HG02870 (cell line): ENCODE measurements around the gene GABBR2.

ENCODE experiments used
- ATAC-seq: cut with Tn5 transposase; IDR thresholded peaks from one replicate; pipeline ENCODE4 v1.9.1; 2021; ENCODE audit warnings: mild to moderate bottlenecking, moderate library complexity; ENCODE audit not compliant: unreplicated experiment

GABBR2 gene

DNA sequence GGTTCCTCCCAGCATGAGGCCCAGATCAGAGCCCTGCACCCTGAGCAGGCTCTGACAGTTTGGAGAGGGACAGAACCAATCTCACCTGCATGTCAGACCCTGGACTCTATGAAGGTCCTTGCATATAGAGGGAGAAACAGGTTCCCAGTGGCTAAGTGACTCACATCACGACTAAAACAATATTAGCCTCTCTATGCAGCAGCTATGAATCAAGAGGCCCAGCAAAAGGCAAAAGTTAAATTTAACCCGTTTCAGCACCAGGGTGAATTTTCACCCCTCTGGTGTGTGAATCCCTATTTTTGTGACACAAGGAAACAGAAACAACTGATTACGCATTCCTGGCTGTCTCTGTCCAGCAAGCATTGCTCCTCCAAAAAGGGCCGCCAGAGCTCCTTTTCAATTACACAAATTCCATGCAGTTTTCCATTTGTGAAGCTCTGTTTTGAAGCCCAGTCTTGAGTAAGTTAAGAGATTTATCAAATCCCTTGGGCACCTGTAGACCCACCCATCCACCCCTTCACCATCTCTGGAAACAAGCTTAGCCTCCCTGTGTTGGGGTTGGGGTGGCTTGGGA lies 136.6 kb downstream of the GABBR2 start:
- no peak for ATAC-seq

DNA sequence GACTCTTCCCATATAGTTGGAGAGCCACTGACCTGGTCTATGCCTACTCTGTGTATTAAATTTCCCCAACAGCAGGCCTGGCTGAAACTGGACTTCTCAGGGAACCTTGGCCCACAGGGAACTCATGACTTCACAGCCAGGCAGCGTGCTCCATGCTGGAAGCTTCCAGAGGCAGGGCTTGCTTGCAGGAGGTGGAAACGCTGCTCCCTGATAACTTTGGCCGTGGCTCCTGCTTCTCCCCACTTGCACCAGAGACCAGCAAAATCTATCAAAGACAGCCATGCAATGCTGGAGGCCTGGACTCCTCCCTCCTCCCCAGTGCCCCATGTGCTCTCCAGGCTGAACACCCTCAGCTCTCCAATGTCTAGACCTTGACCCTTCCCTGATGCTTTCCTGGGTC lies 137.1 kb downstream of the GABBR2 start:
- no peak for ATAC-seq

DNA sequence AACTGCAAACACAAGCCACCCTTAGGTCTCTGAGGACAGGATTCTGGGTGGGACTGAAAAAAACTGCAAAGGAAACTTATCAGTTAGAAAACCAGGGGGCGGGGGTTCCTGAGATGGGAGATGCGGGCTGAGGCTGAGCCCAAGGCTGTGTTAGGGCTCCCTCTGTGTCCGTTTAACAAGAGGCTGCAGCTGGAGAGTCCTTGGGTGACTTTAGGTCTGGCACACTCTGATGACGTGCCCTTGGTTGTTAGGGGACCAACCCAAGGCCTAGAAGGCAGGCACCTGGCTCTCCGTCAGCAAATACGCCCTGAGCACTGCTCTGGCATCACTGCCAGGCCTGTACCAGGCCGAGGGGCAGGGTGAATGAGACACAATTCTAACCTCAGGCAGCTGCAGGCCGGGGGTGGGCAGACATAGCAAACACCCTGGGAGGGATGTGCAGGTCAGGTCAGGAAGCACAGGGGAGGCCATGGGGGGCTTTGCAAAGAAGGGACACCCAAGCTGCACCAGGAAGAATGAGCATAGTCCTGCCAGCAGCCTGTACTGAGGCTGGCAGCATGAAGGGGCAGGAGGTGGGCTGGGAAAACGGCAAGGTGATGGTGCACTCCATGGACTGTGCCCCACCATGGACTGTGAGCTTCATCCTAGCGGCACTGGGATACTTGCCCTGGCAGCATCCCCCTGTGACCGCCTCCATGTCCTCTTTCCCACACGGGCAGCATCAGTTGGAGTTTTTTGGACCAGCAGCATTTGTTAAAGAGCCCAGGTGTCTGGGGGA lies 137.9 kb downstream of the GABBR2 start:
- no peak for ATAC-seq

- ATAC-seq = no peak
Measured at GRCh38 chr9:98570055-98570454, 138.7 kb downstream of the GABBR2 start.

GRCh38 chr9:98569491-98569890 lies 139.2 kb downstream of the GABBR2 start:
- ATAC-seq = no peak

GRCh38 chr9:98568909-98569469 lies 139.7 kb downstream of the GABBR2 start:
- no peak for ATAC-seq

GRCh38 chr9:98568234-98568908 lies 140.4 kb downstream of the GABBR2 start:
- ATAC-seq = no peak

GRCh38 chr9:98567540-98568233 lies 141.0 kb downstream of the GABBR2 start:
- no peak for ATAC-seq

DNA sequence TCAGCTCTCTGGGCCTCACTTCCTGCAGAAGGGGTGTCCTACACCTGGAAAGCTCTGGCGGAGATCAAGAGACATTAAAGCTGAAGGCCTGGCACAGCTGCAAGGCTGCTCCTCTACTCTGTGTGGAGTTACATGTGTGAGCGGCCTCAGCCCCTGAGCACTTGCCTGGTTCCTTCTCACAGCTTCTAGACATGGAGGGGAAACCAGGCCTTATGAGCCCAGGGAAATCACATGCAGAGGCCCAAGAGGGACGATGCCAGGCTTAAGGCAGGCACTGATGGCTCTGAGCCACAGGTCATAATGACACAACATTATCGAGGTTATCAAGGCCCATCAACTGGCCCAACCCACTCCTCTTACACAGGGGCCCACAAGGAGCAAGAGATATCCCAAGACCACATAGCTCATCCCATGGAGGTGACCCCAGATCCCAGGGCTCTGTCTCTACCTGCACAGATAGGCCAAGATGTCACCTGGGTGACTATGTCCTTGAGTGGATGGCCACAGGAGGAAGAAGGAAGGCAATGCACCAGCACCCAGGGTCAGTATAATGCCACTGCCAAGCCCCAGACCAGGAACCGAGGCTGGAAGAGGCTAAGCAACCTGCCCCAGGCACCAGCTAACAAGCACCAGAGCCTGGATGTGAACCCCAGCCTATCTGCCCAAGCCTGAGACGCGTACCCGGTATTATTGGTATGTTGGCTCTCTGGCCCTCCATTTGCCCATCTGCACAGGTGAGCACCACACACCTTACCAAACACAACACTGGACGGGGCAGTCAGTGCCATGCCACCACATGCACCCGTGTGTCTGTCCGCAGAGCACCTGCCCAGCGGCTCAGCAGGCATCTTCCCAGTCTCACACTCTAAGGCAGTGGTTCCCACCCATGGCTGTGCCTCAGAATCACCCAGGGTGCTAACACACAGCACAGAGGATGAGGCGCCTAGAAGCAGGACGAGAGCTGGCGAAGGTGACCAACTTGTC lies 143.3 kb downstream of the GABBR2 start:
- ATAC-seq = no peak

DNA sequence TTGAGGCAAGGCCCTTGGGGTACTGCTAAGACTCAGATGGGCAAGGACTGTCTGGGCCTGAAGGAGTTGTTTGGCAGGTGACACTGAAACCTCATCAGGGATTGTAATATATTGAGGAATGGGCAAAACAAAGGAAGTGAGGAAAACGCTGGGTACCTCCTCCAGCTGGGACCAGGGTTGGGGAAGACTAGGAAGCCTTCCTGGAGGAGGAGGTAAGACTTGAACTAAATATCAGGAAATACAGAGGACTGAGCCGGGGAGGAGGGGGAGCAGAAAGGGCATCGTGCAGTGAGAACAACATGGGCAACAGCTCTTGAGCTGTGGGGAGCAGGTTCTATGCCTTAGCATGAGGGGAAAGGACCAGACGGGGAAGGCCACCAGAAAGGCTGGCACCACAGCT lies 144.0 kb downstream of the GABBR2 start:
- ATAC-seq = no peak

DNA sequence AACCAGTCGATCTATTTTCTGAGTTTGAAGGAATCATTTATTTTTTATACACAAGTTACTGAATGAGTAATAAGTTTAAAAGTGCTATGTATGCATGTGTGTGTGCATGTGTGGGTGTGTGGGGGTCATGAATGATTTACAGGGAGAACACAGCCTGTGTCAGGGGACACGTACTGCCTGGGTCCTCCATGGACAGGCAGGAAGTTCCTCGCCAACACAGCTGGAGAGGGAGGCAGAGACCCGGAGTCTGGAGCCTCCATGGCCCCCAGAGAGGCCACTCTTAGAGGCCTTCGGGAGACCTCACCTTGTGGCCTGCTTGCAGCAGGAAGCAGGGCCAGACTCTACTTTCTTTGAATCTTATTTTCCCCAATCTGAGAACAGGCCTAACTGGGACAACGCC lies 144.7 kb downstream of the GABBR2 start:
- no peak for ATAC-seq

- no peak for ATAC-seq
Measured at GRCh38 chr9:98563212-98563907, 145.4 kb downstream of the GABBR2 start.

DNA sequence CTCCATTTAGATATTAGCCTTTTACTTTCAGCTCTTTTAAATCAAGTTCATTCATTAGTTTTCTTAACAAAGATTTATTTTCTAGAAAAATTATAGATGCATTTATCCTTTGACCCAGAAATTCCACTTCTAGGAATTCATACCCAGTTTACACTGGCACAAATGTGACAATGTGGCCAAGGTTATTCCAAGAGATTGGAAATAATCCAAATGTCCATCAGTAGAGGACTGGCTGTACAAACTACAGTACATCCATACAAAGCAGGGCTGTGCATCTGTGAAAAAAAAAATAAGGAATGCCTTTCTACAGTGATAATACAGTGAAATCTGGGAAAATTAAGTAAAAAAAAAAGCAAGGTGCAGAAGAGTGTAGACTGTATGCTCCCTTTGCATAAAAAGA lies 149.2 kb downstream of the GABBR2 start:
- ATAC-seq = no peak

DNA sequence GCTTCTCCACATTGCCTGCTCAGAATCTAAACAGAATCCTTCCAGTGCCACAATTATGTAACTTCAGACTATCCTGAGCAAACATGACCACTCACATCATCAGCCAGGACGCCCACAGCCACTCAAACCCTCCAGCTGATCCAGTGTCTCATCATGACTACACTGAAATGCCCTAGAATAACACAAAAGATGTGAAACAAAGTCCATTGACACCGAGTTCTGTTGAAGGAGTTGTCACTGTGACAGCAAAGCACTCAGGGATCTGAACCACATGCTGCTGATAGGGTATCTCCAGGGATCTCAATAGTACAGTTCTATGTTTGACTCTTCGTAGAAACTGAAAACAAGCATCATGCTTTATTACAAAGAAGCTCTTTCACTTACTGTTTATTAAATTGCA lies 150.2 kb downstream of the GABBR2 start:
- no peak for ATAC-seq

GRCh38 chr9:98556511-98556910 lies 152.2 kb downstream of the GABBR2 start:
- ATAC-seq = no peak

- ATAC-seq = no peak
Measured at GRCh38 chr9:98555651-98556465, 152.9 kb downstream of the GABBR2 start.

- ATAC-seq = no peak
Measured at GRCh38 chr9:98554752-98555151, 154.0 kb downstream of the GABBR2 start.

DNA sequence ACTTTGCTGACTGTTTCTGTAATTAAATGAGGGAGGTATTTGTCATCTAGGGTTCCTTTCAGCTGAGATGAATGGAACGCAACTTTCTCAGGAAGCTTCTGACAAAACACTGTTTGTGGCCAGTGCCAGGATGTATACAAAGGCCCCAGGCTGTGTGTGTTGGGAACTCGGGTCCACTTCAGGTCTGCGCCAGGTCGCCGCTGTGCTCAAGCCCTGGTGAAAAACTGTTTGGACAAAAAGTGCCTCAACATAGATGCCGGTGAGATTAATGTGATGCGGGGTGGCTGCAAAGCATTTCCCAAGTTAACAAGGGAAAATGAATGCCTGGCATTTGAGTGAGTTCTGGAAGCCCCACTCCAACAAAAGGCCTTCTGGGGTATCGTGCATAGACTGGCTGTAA lies 156.4 kb downstream of the GABBR2 start:
- ATAC-seq = no peak
